Endothelial cell of umbilical vein (primary cell): ENCODE measurements around the gene RTCA.

Source experiments
- EZH2 ChIP-seq: IDR thresholded peaks from 2 replicates; pipeline ENCODE4 v1.6.1; 2012; ENCODE audit warnings: borderline replicate concordance, low read depth, mild to moderate bottlenecking, moderate library complexity, low read length, inconsistent platforms; ENCODE audit not compliant: severe bottlenecking
- FOS ChIP-seq: IDR thresholded peaks from 2 replicates; pipeline ENCODE4 v1.6.1; 2011; ENCODE audit warnings: mild to moderate bottlenecking, low read length, moderate library complexity, borderline replicate concordance; ENCODE audit not compliant: insufficient read depth
- GATA2 ChIP-seq: IDR thresholded peaks from 2 replicates; pipeline ENCODE4 v1.7.0; 2011; ENCODE audit warnings: low read depth, mild to moderate bottlenecking, moderate library complexity, mixed read lengths, low read length; ENCODE audit not compliant: insufficient read length, insufficient read depth
- JUN ChIP-seq: IDR thresholded peaks from 2 replicates; pipeline ENCODE4 v1.6.1; 2011; ENCODE audit warnings: borderline replicate concordance, low read depth; ENCODE audit not compliant: insufficient read length, insufficient read depth
- MYC ChIP-seq: IDR thresholded peaks from one replicate; pipeline ENCODE4 v1.6.1; 2011; ENCODE audit warnings: mild to moderate bottlenecking, low read depth, low read length
- POLR2A ChIP-seq: IDR thresholded peaks from 2 replicates; pipeline ENCODE4 v1.6.1; 2012; ENCODE audit warnings: low read depth, mild to moderate bottlenecking, control low read depth, low read length
- POLR2AphosphoS5 ChIP-seq: IDR thresholded peaks from 2 replicates; pipeline ENCODE4 v1.6.1; 2012; ENCODE audit warnings: low read depth, mild to moderate bottlenecking, control low read depth, low read length, moderate library complexity; ENCODE audit not compliant: insufficient read depth
- TF ChIP-seq, protein P1 (sequence below), 2 donors: IDR thresholded peaks; 1 replicate in 1 of 2; 2 replicates in 1 of 2; pipeline ENCODE4 v1.5.1; 2011; ENCODE audit warnings: low read length in 2 of 2, mild to moderate bottlenecking in 2 of 2, moderate library complexity in 2 of 2, control low read depth in 1 of 2, inconsistent platforms in 1 of 2, low read depth in 1 of 2; ENCODE audit not compliant: insufficient read depth in 1 of 2; ENCODE audit errors: extremely low read depth in 1 of 2

- TF ChIP-seq EZH2 (no peak), POLR2A (no peak), POLR2AphosphoS5 (no peak), GATA2 (no peak), FOS (no peak), MYC (no peak), JUN (no peak)
- TF ChIP-seq, protein P1, sequence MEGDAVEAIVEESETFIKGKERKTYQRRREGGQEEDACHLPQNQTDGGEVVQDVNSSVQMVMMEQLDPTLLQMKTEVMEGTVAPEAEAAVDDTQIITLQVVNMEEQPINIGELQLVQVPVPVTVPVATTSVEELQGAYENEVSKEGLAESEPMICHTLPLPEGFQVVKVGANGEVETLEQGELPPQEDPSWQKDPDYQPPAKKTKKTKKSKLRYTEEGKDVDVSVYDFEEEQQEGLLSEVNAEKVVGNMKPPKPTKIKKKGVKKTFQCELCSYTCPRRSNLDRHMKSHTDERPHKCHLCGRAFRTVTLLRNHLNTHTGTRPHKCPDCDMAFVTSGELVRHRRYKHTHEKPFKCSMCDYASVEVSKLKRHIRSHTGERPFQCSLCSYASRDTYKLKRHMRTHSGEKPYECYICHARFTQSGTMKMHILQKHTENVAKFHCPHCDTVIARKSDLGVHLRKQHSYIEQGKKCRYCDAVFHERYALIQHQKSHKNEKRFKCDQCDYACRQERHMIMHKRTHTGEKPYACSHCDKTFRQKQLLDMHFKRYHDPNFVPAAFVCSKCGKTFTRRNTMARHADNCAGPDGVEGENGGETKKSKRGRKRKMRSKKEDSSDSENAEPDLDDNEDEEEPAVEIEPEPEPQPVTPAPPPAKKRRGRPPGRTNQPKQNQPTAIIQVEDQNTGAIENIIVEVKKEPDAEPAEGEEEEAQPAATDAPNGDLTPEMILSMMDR (IDR thresholded peaks at IDR 0.05; ENCODE audit: extremely low read depth in 1 of 2, insufficient read depth in 1 of 2, low read depth in 1 of 2, low read length in 2 of 2), result no peak
Observed at GRCh38 chr1:100335436-100335835, 69.4 kb downstream of the RTCA start.
